Spleen (tissue), 3 donors: ENCODE results near the gene GALNT18.

Source experiments
- POLR2A ChIP-seq, 3 donors: fragments of 450-650 bp; IDR thresholded peaks; one replicate each; pipeline ENCODE4 v1.5.1; 2017; ENCODE audit warnings: antibody characterized with exemption in 3 of 3, mild to moderate bottlenecking in 1 of 3
- POLR2AphosphoS5 ChIP-seq, 3 donors: sonication (generic); formaldehyde crosslinking; IDR thresholded peaks; one replicate each; pipeline ENCODE4 v1.5.1; 2017; ENCODE audit warnings: antibody characterized with exemption in 3 of 3

DNA sequence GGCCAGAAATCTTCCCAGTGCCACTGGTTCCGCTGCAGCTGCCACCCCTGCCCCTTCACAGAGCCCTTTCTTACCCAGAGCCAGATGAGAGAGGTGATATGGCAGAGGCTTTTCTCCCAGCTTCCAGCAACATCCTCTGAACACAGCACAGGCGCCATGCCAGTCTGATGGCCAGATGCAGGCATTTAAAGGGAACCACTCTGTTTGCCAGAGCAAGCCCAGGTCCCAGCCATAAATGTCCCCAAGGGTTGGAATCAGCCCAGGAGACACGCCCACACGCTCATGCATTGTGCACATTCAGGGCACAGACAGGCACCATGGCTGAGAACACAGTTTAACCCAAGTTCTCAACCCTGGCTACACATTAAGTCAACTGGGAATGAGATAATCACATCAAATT, 154.5 kb downstream of the GALNT18 start:
- TF ChIP-seq POLR2AphosphoS5 (IDR thresholded peaks at IDR 0.05) (no peak), POLR2A (IDR thresholded peaks at IDR 0.05) (no peak)
